ENCODE data around the gene IFNA7. TPM values are rescaled to one million over a fixed set of nuclear protein-coding genes. Genes with fewer than 3 reads are reported as not detected.
"Not testable (repeated sequence)": the region's sequence is repeated elsewhere in the genome, so short reads cannot be mapped to it uniquely, and the experiment has no call there.

IFNA7 gene
- polyA plus RNA-seq, 1 of the 3 experiments (the other 2 are of a cell fraction) = not detected

DNA sequence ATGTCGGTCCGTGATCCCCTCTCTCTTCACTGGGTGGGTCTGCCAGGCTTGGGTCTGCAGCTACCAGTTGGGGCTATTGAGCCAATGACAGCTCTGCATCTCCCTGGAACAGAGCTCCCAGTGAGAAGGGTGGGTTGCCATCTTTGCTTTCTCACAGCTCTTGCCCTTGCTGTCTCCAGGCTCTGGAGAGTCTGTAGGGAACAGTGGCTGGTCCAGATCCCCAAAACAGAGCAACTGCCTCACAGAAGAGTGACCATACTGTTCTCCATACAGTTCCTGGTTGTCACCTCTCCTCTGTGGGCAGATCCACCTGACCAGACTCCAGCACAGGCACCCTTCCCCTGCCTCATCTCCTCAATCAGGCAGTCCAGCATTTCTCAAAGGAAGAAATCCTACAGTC lies 31.3 kb upstream of the IFNA7 start:
- Histone ChIP-seq H3K4me2 (no peak overlapping the region), H3K27me3 (ENCODE audit: insufficient read depth) (no peaks in the 10 kb centered on the region), H3K9ac (no peak overlapping the region), H3K36me3 (replicated peaks in 1 of 2; ENCODE audit: control insufficient read depth in 1 of 2, insufficient read depth in 2 of 2, low read length in 1 of 2) (no peaks in the 10 kb centered on the region), H3K9me3 (no peaks in the 10 kb centered on the region), H3K4me1 (ENCODE audit: control insufficient read depth in 1 of 2, insufficient read depth in 2 of 2, low read depth in 1 of 2, low read length in 1 of 2) (no peaks in the 10 kb centered on the region), H3K79me2 (ENCODE audit: insufficient read depth) (no peaks in the 10 kb centered on the region), H4K20me1 (ENCODE audit: insufficient read depth) (no peaks in the 10 kb centered on the region), H3K4me3 (ENCODE audit: low read depth in 2 of 2, low read length in 1 of 2) (no peak overlapping the region), H3K27ac (ENCODE audit: low read depth in 2 of 2, low read length in 1 of 2) (no peak overlapping the region), H3K9me2 (no peaks in the 10 kb centered on the region), H3F3A (replicated peaks; ENCODE audit: insufficient read depth) (no peaks in the 10 kb centered on the region), H2AFZ (ENCODE audit: low read depth) (no peak overlapping the region)
- 7% methylated on average over 2 of the region's 2 CpGs for WGBS (ENCODE audit: low lambda C conversion rate)
- ChIA-PET POLR2A (no interaction called here), CTCF (interaction anchor here (1.1 to 1.9 kb wide), 2 partner anchors 50 to 85 kb away, joined by 3 to 4 read pairs; no protein-coding TSS in a partner anchor)
- TF ChIP-seq TCF12 (IDR thresholded peaks at IDR 0.05) (no peak), NRF1 (IDR thresholded peaks at IDR 0.05; ENCODE audit: low read depth, low read length) (no peak), JUND (IDR thresholded peaks at IDR 0.05) (no peak)
- no peak for DNase-seq

DNA sequence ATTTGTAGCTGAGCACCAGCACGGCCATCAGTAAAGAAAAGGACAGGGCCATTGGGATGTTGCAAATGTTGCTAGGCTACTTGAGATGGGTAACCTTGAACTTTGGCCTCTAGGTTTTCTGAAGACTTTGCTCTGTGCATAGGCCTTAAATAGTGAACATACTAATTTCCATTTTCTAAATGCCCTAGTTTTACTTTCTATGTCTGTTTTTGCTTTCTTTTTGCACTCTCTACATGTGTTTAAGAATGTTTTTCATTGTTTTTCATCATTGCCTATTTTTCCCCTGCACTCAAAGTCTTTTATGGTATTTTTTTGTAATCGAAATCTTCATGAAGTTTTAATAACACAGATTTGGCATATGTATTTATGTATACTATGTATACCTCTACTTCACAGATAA lies 26.1 kb upstream of the IFNA7 start, which contains the start of gene IFNA17:
IFNA17 (minus strand) TSS at position 101 of the 400 bp plus-strand sequence; CDS start at position 52, 49 bp downstream.
- Histone ChIP-seq H3K9ac (no peak within 1 kb of the TSS), H3K4me3 (ENCODE audit: low read depth in 2 of 2, low read length in 1 of 2) (no peak within 1 kb of the TSS), H3K4me2 (no peak within 1 kb of the TSS), H3K79me2 (ENCODE audit: insufficient read depth) (no peaks in the 10 kb centered on the region), H3K27me3 (ENCODE audit: insufficient read depth) (no peaks in the 10 kb centered on the region), H3K27ac (ENCODE audit: low read depth in 2 of 2, low read length in 1 of 2) (no peak within 1 kb of the TSS), H4K20me1 (ENCODE audit: insufficient read depth) (no peaks in the 10 kb centered on the region), H3K4me1 (ENCODE audit: control insufficient read depth in 1 of 2, insufficient read depth in 2 of 2, low read depth in 1 of 2, low read length in 1 of 2) (no peaks in the 10 kb centered on the region), H3K9me3 (no peaks in the 10 kb centered on the region), H3K36me3 (replicated peaks in 1 of 2; ENCODE audit: control insufficient read depth in 1 of 2, insufficient read depth in 2 of 2, low read length in 1 of 2) (no peaks in the 10 kb centered on the region), H2AFZ (ENCODE audit: low read depth) (no peak within 1 kb of the TSS), H3F3A (replicated peaks; ENCODE audit: insufficient read depth) (no peaks in the 10 kb centered on the region), H3K9me2 (no peaks in the 10 kb centered on the region)
- ChIA-PET POLR2A (no interaction called here), CTCF (no interaction called here)
- TF ChIP-seq JUND (IDR thresholded peaks at IDR 0.05) (no peak), CHD2 (IDR thresholded peaks at IDR 0.05; ENCODE audit: low read length, partially characterized antibody) (no peak), GATA2 (CRISPR knock-in tag; IDR thresholded peaks at IDR 0.05) (no peak), MEF2A (IDR thresholded peaks at IDR 0.05; ENCODE audit: borderline replicate concordance, low read depth) (no peak), RAD21 (IDR thresholded peaks at IDR 0.05; ENCODE audit: low read length) (no peak)
- TF ChIP-seq, protein P1, sequence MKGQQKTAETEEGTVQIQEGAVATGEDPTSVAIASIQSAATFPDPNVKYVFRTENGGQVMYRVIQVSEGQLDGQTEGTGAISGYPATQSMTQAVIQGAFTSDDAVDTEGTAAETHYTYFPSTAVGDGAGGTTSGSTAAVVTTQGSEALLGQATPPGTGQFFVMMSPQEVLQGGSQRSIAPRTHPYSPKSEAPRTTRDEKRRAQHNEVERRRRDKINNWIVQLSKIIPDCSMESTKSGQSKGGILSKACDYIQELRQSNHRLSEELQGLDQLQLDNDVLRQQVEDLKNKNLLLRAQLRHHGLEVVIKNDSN (IDR thresholded peaks at IDR 0.05; ENCODE audit: borderline replicate concordance, low read depth) = no peak
- TF ChIP-seq, protein P2, sequence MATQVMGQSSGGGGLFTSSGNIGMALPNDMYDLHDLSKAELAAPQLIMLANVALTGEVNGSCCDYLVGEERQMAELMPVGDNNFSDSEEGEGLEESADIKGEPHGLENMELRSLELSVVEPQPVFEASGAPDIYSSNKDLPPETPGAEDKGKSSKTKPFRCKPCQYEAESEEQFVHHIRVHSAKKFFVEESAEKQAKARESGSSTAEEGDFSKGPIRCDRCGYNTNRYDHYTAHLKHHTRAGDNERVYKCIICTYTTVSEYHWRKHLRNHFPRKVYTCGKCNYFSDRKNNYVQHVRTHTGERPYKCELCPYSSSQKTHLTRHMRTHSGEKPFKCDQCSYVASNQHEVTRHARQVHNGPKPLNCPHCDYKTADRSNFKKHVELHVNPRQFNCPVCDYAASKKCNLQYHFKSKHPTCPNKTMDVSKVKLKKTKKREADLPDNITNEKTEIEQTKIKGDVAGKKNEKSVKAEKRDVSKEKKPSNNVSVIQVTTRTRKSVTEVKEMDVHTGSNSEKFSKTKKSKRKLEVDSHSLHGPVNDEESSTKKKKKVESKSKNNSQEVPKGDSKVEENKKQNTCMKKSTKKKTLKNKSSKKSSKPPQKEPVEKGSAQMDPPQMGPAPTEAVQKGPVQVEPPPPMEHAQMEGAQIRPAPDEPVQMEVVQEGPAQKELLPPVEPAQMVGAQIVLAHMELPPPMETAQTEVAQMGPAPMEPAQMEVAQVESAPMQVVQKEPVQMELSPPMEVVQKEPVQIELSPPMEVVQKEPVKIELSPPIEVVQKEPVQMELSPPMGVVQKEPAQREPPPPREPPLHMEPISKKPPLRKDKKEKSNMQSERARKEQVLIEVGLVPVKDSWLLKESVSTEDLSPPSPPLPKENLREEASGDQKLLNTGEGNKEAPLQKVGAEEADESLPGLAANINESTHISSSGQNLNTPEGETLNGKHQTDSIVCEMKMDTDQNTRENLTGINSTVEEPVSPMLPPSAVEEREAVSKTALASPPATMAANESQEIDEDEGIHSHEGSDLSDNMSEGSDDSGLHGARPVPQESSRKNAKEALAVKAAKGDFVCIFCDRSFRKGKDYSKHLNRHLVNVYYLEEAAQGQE (IDR thresholded peaks at IDR 0.05; ENCODE audit: low read depth, low read length) = no peak
- no peak for DNase-seq
- WGBS (ENCODE audit: low lambda C conversion rate) = 21% methylated on average over 2 of the region's 2 CpGs

DNA sequence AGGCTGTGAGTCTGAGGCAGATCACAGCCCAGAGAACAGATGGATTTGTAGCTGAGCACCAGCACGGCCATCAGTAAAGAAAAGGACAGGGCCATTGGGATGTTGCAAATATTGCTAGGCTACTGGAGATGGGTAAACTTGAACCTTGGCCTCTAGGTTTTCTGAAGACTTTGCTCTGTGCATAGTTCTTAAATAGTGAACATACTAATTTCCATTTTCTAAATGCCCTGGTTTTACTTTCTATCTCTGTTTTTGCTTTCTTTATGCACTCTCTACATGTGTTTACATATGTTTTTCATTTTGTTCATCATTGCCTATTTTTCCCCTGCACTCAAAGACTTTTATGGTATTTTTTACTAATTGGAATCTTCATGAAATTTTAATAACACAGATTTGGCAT lies 15.2 kb upstream of the IFNA7 start, which contains the start of gene IFNA16:
IFNA16 (minus strand) TSS at position 101 of the 400 bp plus-strand sequence; CDS start at position 95, 6 bp downstream.
- POLR2A ChIA-PET; H3K4me1 ChIP-seq (ENCODE audit: control insufficient read depth in 1 of 2, insufficient read depth in 2 of 2, low read depth in 1 of 2, low read length in 1 of 2); H3K9ac ChIP-seq; H2AFZ ChIP-seq (ENCODE audit: low read depth); H3K4me3 ChIP-seq (ENCODE audit: low read depth in 2 of 2, low read length in 1 of 2); H3K27me3 ChIP-seq (ENCODE audit: insufficient read depth); H3K27ac ChIP-seq (ENCODE audit: low read depth in 2 of 2, low read length in 1 of 2); H3K4me2 ChIP-seq; H4K20me1 ChIP-seq (ENCODE audit: insufficient read depth); H3K9me2 ChIP-seq; CTCF ChIA-PET; H3F3A ChIP-seq (replicated peaks; ENCODE audit: insufficient read depth); H3K9me3 ChIP-seq; H3K79me2 ChIP-seq (ENCODE audit: insufficient read depth); H3K36me3 ChIP-seq (replicated peaks in 1 of 2; ENCODE audit: control insufficient read depth in 1 of 2, insufficient read depth in 2 of 2, low read length in 1 of 2); DNase-seq: not testable (repeated sequence)
- WGBS (ENCODE audit: low lambda C conversion rate) = 0% methylated on average over 1 of the region's 1 CpG
